ENCODE data around the gene CHAT. TPM values are rescaled to one million over a fixed set of nuclear protein-coding genes. Genes with fewer than 3 reads are reported as not detected.

CHAT gene
- total RNA-seq, 1 donor from 2014 or later = not detected

DNA sequence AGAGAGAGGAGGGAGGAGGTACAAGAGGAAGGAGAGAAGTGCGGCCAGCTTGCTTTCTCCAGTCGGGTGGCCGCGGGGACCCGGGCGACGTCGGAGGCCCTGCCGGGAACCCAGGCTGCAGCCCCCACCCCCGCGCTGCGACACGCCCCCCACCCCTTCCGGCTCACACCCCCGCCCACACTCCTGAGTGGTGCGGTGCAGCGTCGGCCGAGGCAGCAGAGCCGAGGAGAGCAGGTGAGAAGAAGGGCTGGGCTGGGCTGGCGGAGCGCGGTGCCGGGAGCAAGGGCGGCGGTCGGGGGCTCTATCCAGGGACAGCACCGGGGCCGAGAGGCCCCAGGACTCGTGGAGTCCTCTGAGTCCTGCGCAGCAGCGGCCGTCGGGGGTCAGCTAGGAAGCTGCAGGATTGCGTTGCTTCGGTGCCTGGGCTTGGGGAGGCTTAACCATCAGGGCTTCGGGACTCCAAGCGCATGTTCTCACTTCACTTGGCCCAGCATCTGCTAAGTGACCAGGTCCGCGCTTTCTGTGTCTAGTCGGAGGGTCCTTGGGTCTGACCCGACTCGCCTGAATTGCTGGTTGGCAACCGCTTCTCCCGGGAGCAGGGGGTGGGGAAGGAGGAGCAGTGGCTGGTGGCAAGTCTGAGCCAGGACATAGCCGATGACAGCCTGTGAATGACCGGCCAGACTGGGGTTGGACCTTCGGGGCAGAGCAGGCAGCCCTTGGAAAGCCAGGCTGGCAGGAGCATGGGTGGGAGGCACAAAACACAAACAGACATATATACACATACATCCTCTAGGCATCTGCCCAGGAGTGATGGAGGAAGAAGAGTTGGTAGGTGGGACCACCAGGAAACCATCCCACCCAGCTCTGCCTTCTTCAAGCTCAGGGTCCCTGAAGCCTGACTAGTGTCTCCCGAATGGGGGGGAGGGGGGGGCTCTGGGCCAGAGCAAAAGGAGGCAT, 683 bp downstream of the CHAT start:
- Histone ChIP-seq H3K79me2 (ENCODE audit: low read depth) (no peaks in the 10 kb centered on the region), H3F3A (ENCODE audit: low read depth) (no peaks in the 10 kb centered on the region), H4K20me1 (ENCODE audit: low read depth) (peaks cover 52% of the 10 kb centered on the region), H2AFZ (replicated peaks) (no peak overlapping the region), H3K4me1 (peaks cover 15% of the 10 kb centered on the region), H3K4me3 (peak overlapping the region; percentile 34), H3K36me3 (no peaks in the 10 kb centered on the region), H3K9me3 (ENCODE audit: low read depth) (no peaks in the 10 kb centered on the region), H3K27me3 (peaks cover 100% of the 10 kb centered on the region), H3K27ac (no peak overlapping the region), H3K4me2 (peak overlapping the region; percentile 74), H3K9ac (no peak overlapping the region)
- Mint-ChIP-seq H3K27me3 (ENCODE audit: insufficient read depth, low read depth) (peaks cover 76% of the 10 kb centered on the region), H3K27ac (no peak overlapping the region), H3K4me1 (peaks cover 25% of the 10 kb centered on the region), H3K4me3 (peak overlapping the region; percentile 64), H3K36me3 (no peaks in the 10 kb centered on the region), H3K9me3 (no peaks in the 10 kb centered on the region)
- TF ChIP-seq, protein P1, sequence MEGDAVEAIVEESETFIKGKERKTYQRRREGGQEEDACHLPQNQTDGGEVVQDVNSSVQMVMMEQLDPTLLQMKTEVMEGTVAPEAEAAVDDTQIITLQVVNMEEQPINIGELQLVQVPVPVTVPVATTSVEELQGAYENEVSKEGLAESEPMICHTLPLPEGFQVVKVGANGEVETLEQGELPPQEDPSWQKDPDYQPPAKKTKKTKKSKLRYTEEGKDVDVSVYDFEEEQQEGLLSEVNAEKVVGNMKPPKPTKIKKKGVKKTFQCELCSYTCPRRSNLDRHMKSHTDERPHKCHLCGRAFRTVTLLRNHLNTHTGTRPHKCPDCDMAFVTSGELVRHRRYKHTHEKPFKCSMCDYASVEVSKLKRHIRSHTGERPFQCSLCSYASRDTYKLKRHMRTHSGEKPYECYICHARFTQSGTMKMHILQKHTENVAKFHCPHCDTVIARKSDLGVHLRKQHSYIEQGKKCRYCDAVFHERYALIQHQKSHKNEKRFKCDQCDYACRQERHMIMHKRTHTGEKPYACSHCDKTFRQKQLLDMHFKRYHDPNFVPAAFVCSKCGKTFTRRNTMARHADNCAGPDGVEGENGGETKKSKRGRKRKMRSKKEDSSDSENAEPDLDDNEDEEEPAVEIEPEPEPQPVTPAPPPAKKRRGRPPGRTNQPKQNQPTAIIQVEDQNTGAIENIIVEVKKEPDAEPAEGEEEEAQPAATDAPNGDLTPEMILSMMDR (IDR thresholded peaks at IDR 0.05) = no peak
- TF ChIP-seq EZH2phosphoT487 (IDR thresholded peaks at IDR 0.05) = peak; percentile 85
- peak; percentile 77 for TF ChIP-seq EZH2 (IDR thresholded peaks at IDR 0.05)
- peak; percentile 27 for DNase-seq (ENCODE audit: low spot score)

DNA sequence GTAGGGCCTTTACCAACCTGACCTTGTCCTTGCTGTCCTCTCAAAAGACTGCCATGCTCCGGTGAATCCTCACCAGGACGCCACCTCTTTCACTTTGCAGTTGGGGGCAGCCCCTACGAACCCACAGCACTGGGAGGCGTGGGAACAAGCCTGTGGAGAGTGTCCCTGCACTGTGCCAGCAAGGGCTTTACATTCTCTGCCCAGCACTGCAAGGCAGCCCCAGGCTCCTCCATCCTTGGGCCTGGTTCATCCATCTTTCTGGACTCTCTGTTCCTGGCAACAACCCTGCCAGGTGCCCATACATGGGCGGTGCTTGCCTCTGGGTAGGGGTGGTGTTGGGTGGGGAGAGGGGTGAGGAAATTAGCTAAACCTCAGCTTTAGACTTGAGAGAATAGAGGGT, 1.4 kb downstream of the CHAT start:
- H3K36me3 Mint-ChIP-seq = no peaks in the 10 kb centered on the region
- H3K4me2 ChIP-seq = no peak overlapping the region
- no peak for DNase-seq (ENCODE audit: low spot score)
- no peaks in the 10 kb centered on the region for H3F3A ChIP-seq (ENCODE audit: low read depth)
- peaks cover 45% of the 10 kb centered on the region for H4K20me1 ChIP-seq (ENCODE audit: low read depth)
- H3K4me3 ChIP-seq = no peak overlapping the region
- H3K27ac Mint-ChIP-seq = no peak overlapping the region
- no peaks in the 10 kb centered on the region for H3K9me3 ChIP-seq (ENCODE audit: low read depth)
- H3K4me3 Mint-ChIP-seq = no peak overlapping the region
- no peaks in the 10 kb centered on the region for H3K79me2 ChIP-seq (ENCODE audit: low read depth)
- peaks cover 25% of the 10 kb centered on the region for H3K4me1 Mint-ChIP-seq
- H3K27ac ChIP-seq = no peak overlapping the region
- H3K27me3 Mint-ChIP-seq (ENCODE audit: insufficient read depth, low read depth) = peaks cover 74% of the 10 kb centered on the region
- no peaks in the 10 kb centered on the region for H3K36me3 ChIP-seq
- TF ChIP-seq, protein P1 (IDR thresholded peaks at IDR 0.05) = no peak
- TF ChIP-seq EZH2phosphoT487 (IDR thresholded peaks at IDR 0.05) (no peak), EZH2 (IDR thresholded peaks at IDR 0.05) (no peak)
- no peak overlapping the region for H3K9ac ChIP-seq
- no peak overlapping the region for H2AFZ ChIP-seq (replicated peaks)
- H3K27me3 ChIP-seq = peaks cover 97% of the 10 kb centered on the region
- H3K9me3 Mint-ChIP-seq = no peaks in the 10 kb centered on the region
- H3K4me1 ChIP-seq = peaks cover 11% of the 10 kb centered on the region

DNA sequence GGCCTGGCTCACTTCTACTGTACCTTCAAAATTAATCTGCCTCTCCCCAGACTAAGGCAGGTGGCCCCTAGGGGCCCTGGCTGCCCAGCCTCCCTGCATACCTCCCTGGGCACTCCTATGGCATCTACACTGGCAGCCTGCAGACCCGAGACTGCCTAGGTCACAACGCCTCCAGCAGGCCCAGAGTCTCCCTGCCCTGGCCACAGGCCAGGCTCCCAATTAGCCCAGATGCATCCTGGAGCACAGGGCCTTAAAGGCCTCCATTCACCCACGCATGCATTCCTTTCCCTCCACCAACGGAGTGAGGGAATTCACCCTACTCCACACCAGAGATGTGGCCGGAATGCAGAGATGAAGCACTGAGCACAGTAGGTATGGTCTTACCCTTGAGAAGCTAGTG, 1.9 kb downstream of the CHAT start:
- TF ChIP-seq EZH2 (IDR thresholded peaks at IDR 0.05) = no peak
- TF ChIP-seq, protein P1 (IDR thresholded peaks at IDR 0.05) = no peak
- TF ChIP-seq EZH2phosphoT487 (IDR thresholded peaks at IDR 0.05) = no peak
- Mint-ChIP-seq H3K4me3 (no peak overlapping the region), H3K4me1 (peaks cover 25% of the 10 kb centered on the region), H3K27me3 (ENCODE audit: insufficient read depth, low read depth) (peaks cover 74% of the 10 kb centered on the region), H3K9me3 (no peaks in the 10 kb centered on the region), H3K36me3 (no peaks in the 10 kb centered on the region), H3K27ac (no peak overlapping the region)
- Histone ChIP-seq H3K9me3 (ENCODE audit: low read depth) (no peaks in the 10 kb centered on the region), H3K9ac (no peak overlapping the region), H3K27ac (no peak overlapping the region), H3K4me3 (no peak overlapping the region), H4K20me1 (ENCODE audit: low read depth) (peaks cover 40% of the 10 kb centered on the region), H3F3A (ENCODE audit: low read depth) (no peaks in the 10 kb centered on the region), H3K4me1 (peaks cover 11% of the 10 kb centered on the region), H3K79me2 (ENCODE audit: low read depth) (no peaks in the 10 kb centered on the region), H3K27me3 (peaks cover 92% of the 10 kb centered on the region), H3K4me2 (no peak overlapping the region), H3K36me3 (no peaks in the 10 kb centered on the region), H2AFZ (replicated peaks) (no peak overlapping the region)
- DNase-seq (ENCODE audit: low spot score) = no peak
